SJSA1 (cell line): Measurements from ENCODE around the gene IDH3B. TPM values are rescaled to one million over a fixed set of nuclear protein-coding genes. Genes with fewer than 3 reads are reported as not detected.
A peak's percentile ranks its signal among the peaks of the same experiment; 100 is the strongest.

Experiments
- DNase-seq, 2 experiments: peaks; one replicate each; pipeline ENCODE4 v3.0.0-alpha.2; 2015 to 2020; ENCODE audit warnings: low spot score in 2 of 2, low read depth in 1 of 2
- H3K27ac ChIP-seq: fragments of 250-450 bp; sonication (Bioruptor Pico); 2 replicates; pipeline ENCODE4 v1.5.1; 2020; ENCODE audit warnings: mild to moderate bottlenecking, moderate library complexity
- H3K27me3 ChIP-seq: fragments of 250-450 bp; sonication (Bioruptor Pico); replicated peaks from 2 replicates; pipeline ENCODE4 v1.5.1; 2020; ENCODE audit warnings: mild to moderate bottlenecking, moderate library complexity
- H3K36me3 ChIP-seq: fragments of 250-450 bp; sonication (Bioruptor Pico); 2 replicates; pipeline ENCODE4 v1.5.1; 2020; ENCODE audit warnings: mild to moderate bottlenecking
- H3K4me1 ChIP-seq: fragments of 250-450 bp; sonication (Bioruptor Pico); replicated peaks from 2 replicates; pipeline ENCODE4 v1.6.1; 2021; ENCODE audit warnings: mild to moderate bottlenecking
- H3K4me3 ChIP-seq: fragments of 250-450 bp; sonication (Bioruptor Pico); 2 replicates; pipeline ENCODE4 v1.5.1; 2020; ENCODE audit warnings: mild to moderate bottlenecking
- H3K9me3 ChIP-seq: fragments of 250-450 bp; sonication (Bioruptor Pico); replicated peaks from 2 replicates; pipeline ENCODE4 v1.5.1; 2020; ENCODE audit warnings: mild to moderate bottlenecking
- total RNA-seq: library from RNA; depleted of rRNA; stranded (reverse); fragments of >200 nt; shearing (Covaris generic); gene quantifications from 2 replicates; pipeline ENCODE4 v1.2.3, GENCODE V29; 2014

Gene IDH3B
- total RNA-seq, 1 experiment from 2014 or later: 211 TPM

- no peak for DNase-seq
- Histone ChIP-seq H3K4me1 (no peaks in the 10 kb centered on the region), H3K27ac (no peak overlapping the region), H3K4me3 (no peak overlapping the region), H3K36me3 (no peaks in the 10 kb centered on the region), H3K27me3 (no peaks in the 10 kb centered on the region), H3K9me3 (no peaks in the 10 kb centered on the region)
Observed at GRCh38 chr20:2640899-2641298, 23.1 kb downstream of the IDH3B start.

- Histone ChIP-seq H3K4me1 (no peaks in the 10 kb centered on the region), H3K9me3 (no peaks in the 10 kb centered on the region), H3K27ac (no peak overlapping the region), H3K36me3 (no peaks in the 10 kb centered on the region), H3K27me3 (no peaks in the 10 kb centered on the region), H3K4me3 (no peak overlapping the region)
- no peak for DNase-seq
Observed at GRCh38 chr20:2640260-2640659, 23.8 kb downstream of the IDH3B start.

- H3K4me3 ChIP-seq: no peak overlapping the region
- no peaks in the 10 kb centered on the region for H3K36me3 ChIP-seq
- no peaks in the 10 kb centered on the region for H3K4me1 ChIP-seq
- no peak overlapping the region for H3K27ac ChIP-seq
- no peaks in the 10 kb centered on the region for H3K9me3 ChIP-seq
- H3K27me3 ChIP-seq: peaks cover 13% of the 10 kb centered on the region; the same call in 1 of the 2 replicates
- DNase-seq: no peak
Observed at GRCh38 chr20:2637246-2637645, 26.8 kb downstream of the IDH3B start.

- no peaks in the 10 kb centered on the region for H3K9me3 ChIP-seq
- no peaks in the 10 kb centered on the region for H3K4me1 ChIP-seq
- H3K27me3 ChIP-seq: peaks cover 13% of the 10 kb centered on the region; the same call in 1 of the 2 replicates
- no peaks in the 10 kb centered on the region for H3K36me3 ChIP-seq
- no peak for DNase-seq
- no peak overlapping the region for H3K27ac ChIP-seq
- no peak overlapping the region for H3K4me3 ChIP-seq
Observed at GRCh38 chr20:2633381-2633780, 30.6 kb downstream of the IDH3B start.

GRCh38 chr20:2631228-2631627 lies 32.8 kb downstream of the IDH3B start:
- Histone ChIP-seq H3K4me3 (no peak overlapping the region), H3K27me3 (peaks cover 13% of the 10 kb centered on the region; the same call in 1 of the 2 replicates), H3K36me3 (no peaks in the 10 kb centered on the region), H3K9me3 (peaks cover 8% of the 10 kb centered on the region), H3K4me1 (no peaks in the 10 kb centered on the region), H3K27ac (no peak overlapping the region)
- no peak for DNase-seq

- Histone ChIP-seq H3K4me3 (no peak overlapping the region), H3K9me3 (peaks cover 12% of the 10 kb centered on the region), H3K4me1 (no peaks in the 10 kb centered on the region), H3K27ac (no peak overlapping the region), H3K36me3 (no peaks in the 10 kb centered on the region), H3K27me3 (no peaks in the 10 kb centered on the region)
- DNase-seq: peak; percentile 21 to 56
Observed at GRCh38 chr20:2626853-2627541, 37.0 kb downstream of the IDH3B start.

GRCh38 chr20:2625062-2625461 lies 39.0 kb downstream of the IDH3B start:
- no peaks in the 10 kb centered on the region for H3K27me3 ChIP-seq
- no peaks in the 10 kb centered on the region for H3K4me1 ChIP-seq
- no peak for DNase-seq
- H3K27ac ChIP-seq: no peak overlapping the region
- no peaks in the 10 kb centered on the region for H3K36me3 ChIP-seq
- peaks cover 12% of the 10 kb centered on the region for H3K9me3 ChIP-seq
- no peak overlapping the region for H3K4me3 ChIP-seq

GRCh38 chr20:2624190-2624589 lies 39.8 kb downstream of the IDH3B start:
- Histone ChIP-seq H3K4me1 (no peaks in the 10 kb centered on the region), H3K36me3 (no peaks in the 10 kb centered on the region), H3K27me3 (no peaks in the 10 kb centered on the region), H3K4me3 (no peak overlapping the region), H3K9me3 (peaks cover 12% of the 10 kb centered on the region), H3K27ac (no peak overlapping the region)
- DNase-seq: no peak

- no peak for DNase-seq
- Histone ChIP-seq H3K36me3 (no peaks in the 10 kb centered on the region), H3K27ac (no peak overlapping the region), H3K4me3 (no peak overlapping the region), H3K27me3 (0 out of 2 replicates have a peak, but pooled peaks cover 2% of the 10 kb centered on the region), H3K9me3 (no peaks in the 10 kb centered on the region), H3K4me1 (no peaks in the 10 kb centered on the region)
Observed at GRCh38 chr20:2619961-2620595, 43.9 kb downstream of the IDH3B start.

- H3K4me1 ChIP-seq: no peaks in the 10 kb centered on the region
- no peaks in the 10 kb centered on the region for H3K9me3 ChIP-seq
- H3K36me3 ChIP-seq: no peaks in the 10 kb centered on the region
- DNase-seq: no peak
- 0 out of 2 replicates have a peak, but pooled peaks cover 2% of the 10 kb centered on the region for H3K27me3 ChIP-seq
- H3K27ac ChIP-seq: no peak overlapping the region
- no peak overlapping the region for H3K4me3 ChIP-seq
Observed at GRCh38 chr20:2619337-2619736, 44.7 kb downstream of the IDH3B start.

GRCh38 chr20:2618815-2619214 lies 45.2 kb downstream of the IDH3B start:
- Histone ChIP-seq H3K4me1 (no peaks in the 10 kb centered on the region), H3K9me3 (no peaks in the 10 kb centered on the region), H3K27ac (no peak overlapping the region), H3K4me3 (no peak overlapping the region), H3K36me3 (no peaks in the 10 kb centered on the region), H3K27me3 (0 out of 2 replicates have a peak, but pooled peaks cover 2% of the 10 kb centered on the region)
- no peak for DNase-seq

GRCh38 chr20:2617099-2617714 lies 46.8 kb downstream of the IDH3B start:
- Histone ChIP-seq H3K9me3 (no peaks in the 10 kb centered on the region), H3K36me3 (no peaks in the 10 kb centered on the region), H3K27me3 (peaks cover 2% of the 10 kb centered on the region; the same call in 1 of the 2 replicates), H3K4me3 (no peak overlapping the region), H3K4me1 (no peaks in the 10 kb centered on the region), H3K27ac (no peak overlapping the region)
- DNase-seq: no peak

GRCh38 chr20:2616634-2617033 lies 47.4 kb downstream of the IDH3B start:
- H3K4me1 ChIP-seq: no peaks in the 10 kb centered on the region
- no peak overlapping the region for H3K4me3 ChIP-seq
- DNase-seq: no peak
- H3K36me3 ChIP-seq: no peaks in the 10 kb centered on the region
- H3K9me3 ChIP-seq: no peaks in the 10 kb centered on the region
- no peak overlapping the region for H3K27ac ChIP-seq
- peaks cover 2% of the 10 kb centered on the region; the same call in 1 of the 2 replicates for H3K27me3 ChIP-seq

GRCh38 chr20:2612073-2612472 lies 51.9 kb downstream of the IDH3B start:
- H3K4me1 ChIP-seq: no peaks in the 10 kb centered on the region
- DNase-seq: peak in 1 of 2 experiments; percentile 14
- H3K27ac ChIP-seq: no peak overlapping the region
- H3K27me3 ChIP-seq: no peaks in the 10 kb centered on the region; the same call in 1 of the 2 replicates
- H3K4me3 ChIP-seq: no peak overlapping the region
- peaks cover 5% of the 10 kb centered on the region; the same call in 1 of the 2 replicates for H3K9me3 ChIP-seq
- no peaks in the 10 kb centered on the region for H3K36me3 ChIP-seq
